Stimulated activated CD8-positive, alpha-beta memory T cell treated with anti-CD3 and anti-CD28 coated beads, Interleukin-7, amount 100 ng/mL, for 1 hour (primary cell): ENCODE measurements around the gene RNF13.

Experiments
- DNase-seq, 2 donors: peaks; one replicate each; pipeline ENCODE4 v3.0.0-alpha.2; 2020; ENCODE audit warnings: low read depth in 2 of 2

Gene RNF13

DNA sequence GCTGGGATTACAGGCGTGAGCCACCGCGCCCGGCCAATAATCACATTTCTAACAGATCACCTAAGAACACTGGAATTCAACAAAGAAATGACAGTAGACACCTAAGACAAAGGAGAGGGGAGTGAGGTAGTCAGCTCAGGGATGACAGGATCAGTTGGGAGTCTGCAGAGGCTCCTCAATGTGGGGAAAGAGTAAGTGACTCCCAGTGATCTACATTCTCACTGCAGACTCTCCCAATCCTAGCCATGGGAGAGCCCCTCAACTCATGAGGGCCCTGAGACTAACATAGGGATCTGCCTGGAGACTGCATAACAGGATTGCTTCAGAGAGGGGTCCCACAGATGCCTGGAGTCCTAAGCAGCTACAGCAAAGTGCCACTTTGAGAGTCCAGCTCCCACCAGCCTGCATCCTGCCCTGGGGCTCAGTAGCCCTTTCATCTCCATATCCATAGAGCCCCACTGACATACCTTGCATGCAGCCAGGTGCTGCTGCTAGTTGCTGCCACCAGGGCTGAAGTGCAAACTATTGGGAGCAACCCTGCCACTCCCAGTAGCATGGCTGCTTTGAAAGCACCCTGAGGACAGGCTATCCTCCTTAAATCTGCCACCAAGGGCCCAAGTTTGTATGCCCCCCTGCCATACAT, 179.5 kb downstream of the RNF13 start:
- no peak for DNase-seq

DNA sequence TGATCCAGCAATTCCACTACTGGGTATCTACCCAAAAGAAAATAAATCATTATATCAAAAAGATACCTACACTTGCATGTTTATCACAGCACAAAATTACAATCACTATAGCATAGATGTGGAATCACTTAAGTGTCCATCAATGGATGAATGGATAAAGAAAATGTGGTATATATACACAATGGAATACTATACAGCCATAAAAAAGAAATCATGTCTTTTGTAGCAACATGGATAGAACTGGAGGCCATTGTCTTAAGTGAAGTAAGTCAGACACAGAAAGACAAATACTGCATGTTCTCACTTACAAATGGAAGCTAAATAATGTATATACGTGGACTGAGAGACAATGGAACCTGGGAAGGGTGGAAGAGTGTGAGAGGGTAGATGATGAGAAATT, 185.9 kb downstream of the RNF13 start:
- no peak for DNase-seq

DNA sequence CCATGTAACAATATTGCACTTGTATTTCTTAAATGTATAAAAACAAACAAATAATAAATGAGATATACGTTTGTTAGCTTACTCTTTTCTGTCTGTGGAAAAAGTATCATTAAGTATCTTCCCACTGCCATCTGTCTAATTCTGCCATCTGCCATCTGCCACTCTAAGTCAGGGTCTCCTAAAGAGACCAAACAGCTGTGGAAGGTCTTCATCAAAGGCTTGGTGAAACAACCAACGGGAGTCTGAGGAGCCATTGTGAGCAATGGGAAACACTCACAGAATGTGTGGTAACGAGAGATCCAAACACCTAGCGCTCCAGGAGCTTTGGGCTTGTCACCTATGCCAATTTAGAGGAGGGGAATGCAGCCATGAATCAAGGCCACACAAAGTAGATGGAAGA, 186.4 kb downstream of the RNF13 start:
- DNase-seq: no peak

DNA sequence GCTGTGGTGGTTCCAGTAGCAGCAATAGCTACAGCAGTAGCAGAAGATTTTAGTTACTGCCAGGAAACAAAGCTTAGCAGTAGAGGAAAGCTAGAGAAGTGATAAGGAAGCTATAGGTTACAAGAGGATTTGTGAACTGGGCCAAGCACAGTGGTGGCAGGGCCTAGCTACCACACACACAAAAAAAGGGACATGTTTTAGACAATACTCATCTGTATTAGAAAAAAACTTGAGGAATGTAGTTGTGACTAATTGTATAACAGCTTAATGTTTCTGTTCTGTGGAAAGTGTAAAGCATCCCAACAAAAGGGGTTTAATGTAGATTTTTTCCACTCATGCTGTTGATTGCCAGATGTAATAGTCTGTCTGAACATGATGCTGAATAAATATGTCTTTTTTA, 187.6 kb downstream of the RNF13 start:
- DNase-seq: no peak

DNA sequence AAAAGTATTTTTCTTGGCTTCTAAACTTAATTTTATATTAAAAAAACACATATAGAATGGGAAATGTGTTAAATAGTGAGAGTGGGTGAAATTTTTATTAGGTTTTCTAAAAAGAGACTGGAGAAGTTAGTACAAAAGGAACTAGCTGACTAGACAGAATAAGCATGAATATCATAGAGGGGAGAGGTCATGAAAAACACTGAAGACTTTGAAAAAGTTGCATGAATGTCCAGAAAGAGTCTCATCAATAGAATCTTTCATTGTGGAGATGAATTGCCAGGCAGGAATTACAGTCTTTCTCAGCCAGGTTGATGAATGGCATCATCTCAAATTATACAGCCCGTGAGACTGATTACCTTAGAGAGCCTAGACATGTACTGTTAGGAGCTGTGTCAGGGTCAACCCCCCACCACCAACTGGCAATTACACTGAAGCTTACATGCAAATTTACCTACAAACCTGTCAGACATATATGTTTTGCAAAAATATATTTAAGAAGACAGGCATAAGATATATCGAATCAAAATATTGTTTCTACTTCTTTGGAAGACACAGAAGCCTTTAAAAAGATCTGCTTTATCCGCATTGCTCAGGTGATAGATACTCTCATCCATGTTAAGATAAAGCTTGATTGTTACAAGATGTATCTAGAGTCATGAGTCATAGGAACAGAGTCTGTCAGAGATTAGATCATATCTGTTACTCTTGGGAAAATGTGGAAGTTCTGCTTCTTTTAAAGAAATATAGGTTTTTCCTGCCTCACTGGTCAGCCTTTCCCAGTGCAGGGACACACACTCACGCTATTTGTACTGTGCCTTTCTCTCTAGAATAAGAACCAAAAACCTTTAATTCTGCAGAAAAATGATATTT, 192.5 kb downstream of the RNF13 start:
- no peak for DNase-seq

DNA sequence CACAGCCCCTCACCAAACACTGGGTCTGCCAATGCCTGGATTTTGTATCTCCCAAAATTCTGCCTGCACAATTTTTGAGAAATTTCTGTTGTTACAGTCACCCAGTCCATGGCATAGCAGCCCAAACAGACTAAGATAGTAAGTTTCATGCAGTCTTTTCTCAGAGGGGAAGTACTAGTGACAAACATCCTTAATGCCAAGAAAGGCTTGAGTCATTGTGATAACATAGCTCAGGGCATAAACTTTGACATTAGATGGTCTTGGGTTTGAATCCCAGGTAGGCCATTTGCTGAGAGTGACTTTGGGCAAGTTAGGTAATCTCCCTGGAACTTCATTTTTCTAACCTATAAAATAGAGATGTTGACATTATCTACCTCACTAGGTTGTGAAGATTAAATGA, 193.8 kb downstream of the RNF13 start:
- no peak for DNase-seq
